Coronary artery (tissue), 2 donors: ENCODE results near the gene LRRC25.

Experiments used
- DNase-seq: peaks from one replicate; pipeline ENCODE4 v3.0.0-alpha.2; 2017; ENCODE audit warnings: low spot score
- H3K27ac ChIP-seq, 2 donors: fragments of 200-600 bp; sonication (generic); one replicate each; pipeline ENCODE4 v1.5.1; 2016 to 2019
- H3K4me3 ChIP-seq: fragments of 200-600 bp; sonication (generic); 2 replicates; pipeline ENCODE4 v1.5.1; 2016; ENCODE audit warnings: mild to moderate bottlenecking, moderate library complexity
- CTCF ChIP-seq: fragments of 200-600 bp; sonication (generic); IDR thresholded peaks from one replicate; pipeline ENCODE4 v1.5.1; 2019; ENCODE audit warnings: antibody characterized with exemption

The LRRC25 gene

GRCh38 chr19:18346091-18346490 is 51.3 kb downstream of the LRRC25 start:
- Histone ChIP-seq H3K4me3 (no peak overlapping the region), H3K27ac (no peak overlapping the region)
- DNase-seq: no peak
- TF ChIP-seq CTCF: no peak

- TF ChIP-seq CTCF: no peak
- Histone ChIP-seq H3K4me3 (no peak overlapping the region), H3K27ac (no peak overlapping the region)
- DNase-seq: no peak
Measured at GRCh38 chr19:18345296-18345695, 52.1 kb downstream of the LRRC25 start.

- no peak for TF ChIP-seq CTCF
- DNase-seq: no peak
- Histone ChIP-seq H3K27ac (no peak overlapping the region), H3K4me3 (no peak overlapping the region)
Measured at GRCh38 chr19:18344582-18344950, 52.9 kb downstream of the LRRC25 start.

GRCh38 chr19:18342090-18342632 is 55.3 kb downstream of the LRRC25 start:
- H3K27ac ChIP-seq: no peak overlapping the region

More at GRCh38 chr19:18342090-18342632, 55.3 kb downstream of the LRRC25 start:
- DNase-seq: no peak
- no peak for TF ChIP-seq CTCF
- H3K4me3 ChIP-seq: no peak overlapping the region
